GM18868 (cell line): ENCODE data around the gene CTDSP2.
"Not testable (repeated sequence)": the region's sequence is repeated elsewhere in the genome, so short reads cannot be mapped to it uniquely, and the experiment has no call there.

Source experiments
- ATAC-seq: cut with Tn5 transposase; IDR thresholded peaks from one replicate; pipeline ENCODE4 v1.9.1; 2021; ENCODE audit warnings: mild to moderate bottlenecking, moderate library complexity; ENCODE audit not compliant: unreplicated experiment

The CTDSP2 gene

GRCh38 chr12:57846577-57847319 is at the start of gene CTDSP2:
Gene CTDSP2, minus strand, starts transcription at chr12:57846729. Its CDS starts 294 bp downstream, at chr12:57846435.
- ATAC-seq: peak; percentile 41

- no peak for ATAC-seq
Observed at GRCh38 chr12:57896115-57896433, 49.5 kb upstream of the CTDSP2 start.

- no peak for ATAC-seq
Observed at GRCh38 chr12:57895389-57896114, 49.0 kb upstream of the CTDSP2 start.

- ATAC-seq: no peak
Observed at GRCh38 chr12:57894399-57895292, 48.1 kb upstream of the CTDSP2 start.

- no peak for ATAC-seq
Observed at GRCh38 chr12:57893431-57894353, 47.2 kb upstream of the CTDSP2 start.

GRCh38 chr12:57892232-57892972 is 45.9 kb upstream of the CTDSP2 start:
- ATAC-seq: no peak

- ATAC-seq: no peak
Observed at GRCh38 chr12:57891542-57892228, 45.2 kb upstream of the CTDSP2 start.

- no peak for ATAC-seq
Observed at GRCh38 chr12:57890191-57891115, 43.9 kb upstream of the CTDSP2 start.

- no peak for ATAC-seq
Observed at GRCh38 chr12:57889500-57889989, 43.0 kb upstream of the CTDSP2 start.

- ATAC-seq: peak; percentile 44
Observed at GRCh38 chr12:57888409-57889157, 42.1 kb upstream of the CTDSP2 start.

GRCh38 chr12:57887631-57888408 is 41.3 kb upstream of the CTDSP2 start:
- peak; percentile 9 for ATAC-seq

GRCh38 chr12:57886964-57887363 is 40.4 kb upstream of the CTDSP2 start:
- not testable (repeated sequence) for ATAC-seq

- ATAC-seq: no peak
Observed at GRCh38 chr12:57886542-57886941, 40.0 kb upstream of the CTDSP2 start.

GRCh38 chr12:57885207-57885606 is 38.7 kb upstream of the CTDSP2 start:
- ATAC-seq: no peak

GRCh38 chr12:57883700-57884099 is 37.2 kb upstream of the CTDSP2 start:
- no peak for ATAC-seq

GRCh38 chr12:57883057-57883456 is 36.5 kb upstream of the CTDSP2 start:
- ATAC-seq: no peak
